ENCODE measurements around the gene NAGS. TPM values are rescaled to one million over a fixed set of nuclear protein-coding genes. Genes with fewer than 3 reads are reported as not detected.
"Not testable (repeated sequence)": the region's sequence is repeated elsewhere in the genome, so short reads cannot be mapped to it uniquely, and the experiment has no call there.

Gene NAGS
- total and polyA plus RNA-seq, 4 experiments from 2014 or later, result 0.45 to 3.2 (median 2.2) TPM

- peaks cover 9% of the 10 kb centered on the region in 2 donors for H3K27me3 Mint-ChIP-seq
- DNase-seq, result no peak
- H3K9me3 ChIP-seq (ENCODE audit: control insufficient read depth in 1 of 2, low read length in 2 of 2), result no peaks in the 10 kb centered on the region
- POLR2A ChIA-PET (ENCODE audit: partially characterized antibody), result no interaction called here
- H3K27me3 ChIP-seq (ENCODE audit: insufficient read depth, low read length), result no peaks in the 10 kb centered on the region
- H3K27ac Mint-ChIP-seq, result no peak overlapping the region
- intact Hi-C loops (cut with micrococcal nuclease), result no loop called here
- H3K4me1 ChIP-seq (ENCODE audit: insufficient read depth, low read length), result no peaks in the 10 kb centered on the region
- H3K36me3 Mint-ChIP-seq, result no peaks in the 10 kb centered on the region
- H3K27ac ChIP-seq (ENCODE audit: low read depth, low read length), result no peak overlapping the region
- H3K4me3 Mint-ChIP-seq, result no peak overlapping the region
- no peaks in the 10 kb centered on the region for H3K36me3 ChIP-seq (ENCODE audit: insufficient read depth, low read length)
- H3K9me3 Mint-ChIP-seq, result no peaks in the 10 kb centered on the region
- H3K4me3 ChIP-seq (ENCODE audit: low read length in 2 of 2), result no peak overlapping the region
- CTCF ChIA-PET (ENCODE audit: partially characterized antibody), result no interaction called here
- no peaks in the 10 kb centered on the region for H3K4me1 Mint-ChIP-seq
Observed at GRCh38 chr17:43966276-43966675, 38.1 kb upstream of the NAGS start.

- Mint-ChIP-seq H3K4me1 (peaks cover 0 to 3% (median under 1%) of the 10 kb centered on the region in 4 donors), H3K36me3 (no peaks in the 10 kb centered on the region), H3K27ac (no peak overlapping the region), H3K27me3 (peaks cover 5 to 6% of the 10 kb centered on the region in 2 donors), H3K4me3 (no peak overlapping the region), H3K9me3 (no peaks in the 10 kb centered on the region)
- Histone ChIP-seq H3K27ac (ENCODE audit: low read depth, low read length) (no peak overlapping the region), H3K4me3 (ENCODE audit: low read length in 2 of 2) (no peak overlapping the region), H3K27me3 (ENCODE audit: insufficient read depth, low read length) (no peaks in the 10 kb centered on the region), H3K4me1 (ENCODE audit: insufficient read depth, low read length) (no peaks in the 10 kb centered on the region), H3K36me3 (ENCODE audit: insufficient read depth, low read length) (no peaks in the 10 kb centered on the region), H3K9me3 (ENCODE audit: control insufficient read depth in 1 of 2, low read length in 2 of 2) (no peaks in the 10 kb centered on the region)
- ChIA-PET CTCF (ENCODE audit: partially characterized antibody) (interaction anchor here (1.3 kb wide), 1 partner anchor 24 kb away, joined by 5 read pairs; no protein-coding TSS in a partner anchor), POLR2A (ENCODE audit: partially characterized antibody) (no interaction called here)
- DNase-seq, result no peak
- intact Hi-C loops (cut with micrococcal nuclease), result no loop called here
Observed at GRCh38 chr17:43967251-43967875, 37.1 kb upstream of the NAGS start.

- CTCF ChIA-PET (ENCODE audit: partially characterized antibody), result interaction anchor here (0.7 kb wide), 1 partner anchor 81 kb away, joined by 3 read pairs; no protein-coding TSS in a partner anchor
- POLR2A ChIA-PET (ENCODE audit: partially characterized antibody), result no interaction called here
- H3K9me3 ChIP-seq (ENCODE audit: control insufficient read depth in 1 of 2, low read length in 2 of 2), result no peaks in the 10 kb centered on the region
- intact Hi-C loops (cut with micrococcal nuclease), result no loop called here
- peaks cover 0 to 3% (median under 1%) of the 10 kb centered on the region in 4 donors for H3K4me1 Mint-ChIP-seq
- no peaks in the 10 kb centered on the region for H3K27me3 ChIP-seq (ENCODE audit: insufficient read depth, low read length)
- H3K4me1 ChIP-seq (ENCODE audit: insufficient read depth, low read length), result no peaks in the 10 kb centered on the region
- no peak overlapping the region for H3K4me3 ChIP-seq (ENCODE audit: low read length in 2 of 2)
- H3K9me3 Mint-ChIP-seq, result no peaks in the 10 kb centered on the region
- no peak overlapping the region for H3K27ac ChIP-seq (ENCODE audit: low read depth, low read length)
- no peaks in the 10 kb centered on the region for H3K36me3 Mint-ChIP-seq
- DNase-seq, result no peak
- H3K27ac Mint-ChIP-seq, result no peak overlapping the region
- H3K4me3 Mint-ChIP-seq, result no peak overlapping the region
- H3K27me3 Mint-ChIP-seq, result peaks cover 2 to 10% of the 10 kb centered on the region in 2 donors
- H3K36me3 ChIP-seq (ENCODE audit: insufficient read depth, low read length), result no peaks in the 10 kb centered on the region
Observed at GRCh38 chr17:43970366-43970765, 34.1 kb upstream of the NAGS start.

- CTCF ChIA-PET (ENCODE audit: partially characterized antibody), result interaction anchor here (0.8 to 1.1 kb wide), 2 partner anchors 10 to 73 kb away, joined by 3 read pairs; no protein-coding TSS in a partner anchor
- H3K27me3 Mint-ChIP-seq; H3K4me3 ChIP-seq (ENCODE audit: low read length in 2 of 2); H3K4me1 Mint-ChIP-seq; H3K9me3 Mint-ChIP-seq; H3K4me3 Mint-ChIP-seq; H3K9me3 ChIP-seq (ENCODE audit: control insufficient read depth in 1 of 2, low read length in 2 of 2); intact Hi-C loops (cut with micrococcal nuclease); H3K27me3 ChIP-seq (ENCODE audit: insufficient read depth, low read length); POLR2A ChIA-PET (ENCODE audit: partially characterized antibody); H3K36me3 ChIP-seq (ENCODE audit: insufficient read depth, low read length); H3K27ac Mint-ChIP-seq; H3K27ac ChIP-seq (ENCODE audit: low read depth, low read length); H3K36me3 Mint-ChIP-seq; H3K4me1 ChIP-seq (ENCODE audit: insufficient read depth, low read length): not testable (repeated sequence)
- DNase-seq, result peak in 1 of 5 donors; percentile 13
Observed at GRCh38 chr17:43971436-43971835, 33.0 kb upstream of the NAGS start.

- H3K27ac Mint-ChIP-seq; H3K27me3 Mint-ChIP-seq; H3K27me3 ChIP-seq (ENCODE audit: insufficient read depth, low read length); H3K9me3 ChIP-seq (ENCODE audit: control insufficient read depth in 1 of 2, low read length in 2 of 2); H3K9me3 Mint-ChIP-seq; H3K4me3 ChIP-seq (ENCODE audit: low read length in 2 of 2); H3K4me1 ChIP-seq (ENCODE audit: insufficient read depth, low read length); H3K36me3 Mint-ChIP-seq; DNase-seq; POLR2A ChIA-PET (ENCODE audit: partially characterized antibody); H3K27ac ChIP-seq (ENCODE audit: low read depth, low read length); intact Hi-C loops (cut with micrococcal nuclease); H3K36me3 ChIP-seq (ENCODE audit: insufficient read depth, low read length); H3K4me1 Mint-ChIP-seq; H3K4me3 Mint-ChIP-seq: not testable (repeated sequence)
- CTCF ChIA-PET (ENCODE audit: partially characterized antibody), result interaction anchor here (1.1 kb wide), 1 partner anchor 72 kb away, joined by 3 read pairs; no protein-coding TSS in a partner anchor
Observed at GRCh38 chr17:43972444-43973212, 31.8 kb upstream of the NAGS start.

- Histone ChIP-seq H3K27ac (ENCODE audit: low read depth, low read length) (no peak overlapping the region), H3K4me3 (ENCODE audit: low read length in 2 of 2) (no peak overlapping the region), H3K36me3 (ENCODE audit: insufficient read depth, low read length) (no peaks in the 10 kb centered on the region), H3K27me3 (ENCODE audit: insufficient read depth, low read length) (peaks cover 4% of the 10 kb centered on the region), H3K9me3 (ENCODE audit: control insufficient read depth in 1 of 2, low read length in 2 of 2) (no peaks in the 10 kb centered on the region), H3K4me1 (ENCODE audit: insufficient read depth, low read length) (no peaks in the 10 kb centered on the region)
- CTCF ChIA-PET (ENCODE audit: partially characterized antibody), result interaction anchor here (1.6 kb wide), 1 partner anchor 31 kb away, joined by 3 read pairs; no protein-coding TSS in a partner anchor
- Mint-ChIP-seq H3K36me3 (no peaks in the 10 kb centered on the region), H3K9me3 (no peaks in the 10 kb centered on the region), H3K4me1 (peaks cover 0 to 3% (median under 1%) of the 10 kb centered on the region in 4 donors), H3K4me3 (no peak overlapping the region), H3K27me3 (peaks cover 4 to 12% of the 10 kb centered on the region in 2 donors), H3K27ac (no peak overlapping the region)
- intact Hi-C loops (cut with micrococcal nuclease), result no loop called here
- POLR2A ChIA-PET (ENCODE audit: partially characterized antibody), result no interaction called here
- no peak for DNase-seq
Observed at GRCh38 chr17:43974382-43975266, 29.8 kb upstream of the NAGS start.

GRCh38 chr17:43975898-43976297, 28.5 kb upstream of the NAGS start:
- Mint-ChIP-seq H3K9me3 (no peaks in the 10 kb centered on the region), H3K4me3 (no peak overlapping the region), H3K36me3 (no peaks in the 10 kb centered on the region), H3K27me3 (peaks cover 4 to 12% of the 10 kb centered on the region in 2 donors), H3K4me1 (peaks cover 0 to 3% (median under 1%) of the 10 kb centered on the region in 4 donors), H3K27ac (no peak overlapping the region)
- Histone ChIP-seq H3K4me3 (ENCODE audit: low read length in 2 of 2) (no peak overlapping the region), H3K27ac (ENCODE audit: low read depth, low read length) (no peak overlapping the region), H3K27me3 (ENCODE audit: insufficient read depth, low read length) (peaks cover 4% of the 10 kb centered on the region), H3K4me1 (ENCODE audit: insufficient read depth, low read length) (no peaks in the 10 kb centered on the region), H3K9me3 (ENCODE audit: control insufficient read depth in 1 of 2, low read length in 2 of 2) (no peaks in the 10 kb centered on the region), H3K36me3 (ENCODE audit: insufficient read depth, low read length) (no peaks in the 10 kb centered on the region)
- intact Hi-C loops (cut with micrococcal nuclease), result no loop called here
- ChIA-PET CTCF (ENCODE audit: partially characterized antibody) (no interaction called here), POLR2A (ENCODE audit: partially characterized antibody) (no interaction called here)
- DNase-seq, result no peak
